ENCODE results near the gene PAPPA2. TPM values are rescaled to one million over a fixed set of nuclear protein-coding genes. Genes with fewer than 3 reads are reported as not detected.
"Not testable (repeated sequence)": the region's sequence is repeated elsewhere in the genome, so short reads cannot be mapped to it uniquely, and the experiment has no call there.

The PAPPA2 gene
- total and polyA plus RNA-seq, 9 of the 15 experiments (the other 6 are each of a cell fraction or from before 2014, with no cell fraction given): 0.01 to 0.15 (median 0.05) TPM; not detected in 2

GRCh38 chr1:176628775-176629174 lies 165.8 kb downstream of the PAPPA2 start:
- no peak overlapping the region for H2AFZ ChIP-seq (ENCODE audit: low read depth, low read length)
- H4K20me1 ChIP-seq (replicated peaks; ENCODE audit: control insufficient read depth, insufficient read depth, low read length): no peaks in the 10 kb centered on the region
- WGBS (ENCODE audit: insufficient coverage, low coverage, missing lambda C conversion rate): 3% methylated on average over 2 of the region's 2 CpGs
- no peak overlapping the region for H3K4me2 ChIP-seq (ENCODE audit: insufficient read depth, low read length)
- ATAC-seq: no peak
- no peaks in the 10 kb centered on the region for H3K36me3 ChIP-seq (ENCODE audit: control insufficient read depth, insufficient read depth, low read length)
- ChIA-PET CTCF (ENCODE audit: low intra/inter-chr PET ratio) (no interaction called here), POLR2A (no interaction called here)
- FAIRE-seq: no peak
- TF ChIP-seq ZKSCAN3 (CRISPR knock-in tag; IDR thresholded peaks at IDR 0.05): no peak
- TF ChIP-seq KDM5B (IDR thresholded peaks at IDR 0.05; ENCODE audit: insufficient replicate concordance, low read depth, low read length): no peak
- in situ Hi-C loops (cut with MboI) (no loop called here), intact Hi-C loops (cut with micrococcal nuclease) (no loop called here)
- H3K79me2 ChIP-seq (ENCODE audit: control insufficient read depth, insufficient read depth, low read length): no peaks in the 10 kb centered on the region
- BruUV-seq (replicated peaks): no TSS peak
- H3K4me1 ChIP-seq (replicated peaks in 1 of 2; ENCODE audit: control insufficient read depth in 2 of 2, insufficient read depth in 2 of 2, low read length in 2 of 2): no peaks in the 10 kb centered on the region
- no peak overlapping the region for H3K27ac ChIP-seq (ENCODE audit: extremely low read depth, low read depth, low read length)
- no peak for DNase-seq (ENCODE audit: extremely low read depth in 1 of 4, low spot score in 3 of 4)
- no peaks in the 10 kb centered on the region for H3K9me3 ChIP-seq (replicated peaks; ENCODE audit: control insufficient read depth, insufficient read depth, low read depth, low read length)
- no peak overlapping the region for H3K4me3 ChIP-seq
- H3K9me1 ChIP-seq (ENCODE audit: control insufficient read depth, insufficient read depth, low read length): no peaks in the 10 kb centered on the region
- no peaks in the 10 kb centered on the region for H3K27me3 ChIP-seq (ENCODE audit: control insufficient read depth in 2 of 2, insufficient read depth in 2 of 2, low read length in 2 of 2)
- H3K9ac ChIP-seq (ENCODE audit: insufficient read depth in 1 of 2, low read depth in 2 of 2, low read length in 2 of 2): no peak overlapping the region

DNA sequence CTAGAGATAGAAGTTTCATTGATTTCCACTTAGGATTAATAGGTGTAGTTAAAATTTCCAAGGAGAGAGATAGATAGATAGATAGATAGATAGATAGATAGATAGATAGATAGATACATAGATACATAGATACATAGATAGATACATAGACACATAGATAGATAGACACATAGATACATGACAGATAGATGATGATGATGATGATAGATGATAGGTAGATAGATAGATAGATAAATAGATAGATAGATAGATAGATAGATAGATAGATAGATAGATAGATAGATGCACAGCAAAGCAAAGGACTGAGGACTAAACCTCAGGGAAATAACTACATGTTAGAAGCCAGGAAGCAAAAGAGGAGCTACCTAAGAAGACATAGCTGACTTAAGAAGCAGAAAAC lies 171.8 kb downstream of the PAPPA2 start:
- in situ Hi-C loops (cut with MboI); H3K4me3 ChIP-seq; POLR2A ChIA-PET; ATAC-seq; H2AFZ ChIP-seq (ENCODE audit: low read depth, low read length); FAIRE-seq; H4K20me1 ChIP-seq (replicated peaks; ENCODE audit: control insufficient read depth, insufficient read depth, low read length); H3K4me1 ChIP-seq (replicated peaks in 1 of 2; ENCODE audit: control insufficient read depth in 2 of 2, insufficient read depth in 2 of 2, low read length in 2 of 2); H3K9ac ChIP-seq (ENCODE audit: insufficient read depth in 1 of 2, low read depth in 2 of 2, low read length in 2 of 2); H3K36me3 ChIP-seq (ENCODE audit: control insufficient read depth, insufficient read depth, low read length); H3K9me3 ChIP-seq (replicated peaks; ENCODE audit: control insufficient read depth, insufficient read depth, low read depth, low read length); H3K79me2 ChIP-seq (ENCODE audit: control insufficient read depth, insufficient read depth, low read length); H3K9me1 ChIP-seq (ENCODE audit: control insufficient read depth, insufficient read depth, low read length); BruUV-seq (replicated peaks); DNase-seq (ENCODE audit: extremely low read depth in 1 of 4, low spot score in 3 of 4); H3K4me2 ChIP-seq (ENCODE audit: insufficient read depth, low read length); H3K27me3 ChIP-seq (ENCODE audit: control insufficient read depth in 2 of 2, insufficient read depth in 2 of 2, low read length in 2 of 2); intact Hi-C loops (cut with micrococcal nuclease); H3K27ac ChIP-seq (ENCODE audit: extremely low read depth, low read depth, low read length); CTCF ChIA-PET (ENCODE audit: low intra/inter-chr PET ratio): not testable (repeated sequence)
- TF ChIP-seq GATAD2B (IDR thresholded peaks at IDR 0.05; ENCODE audit: borderline replicate concordance) (peak; percentile 45; the same call in 1 of the 2 replicates), DACH1 (IDR thresholded peaks at IDR 0.05; ENCODE audit: partially characterized antibody) (peak; percentile 96)
